ENCODE results near the gene IL24. TPM values are rescaled to one million over a fixed set of nuclear protein-coding genes. Genes with fewer than 3 reads are reported as not detected.

Gene IL24
- total RNA-seq, 1 donor from 2014 or later: not detected

DNA sequence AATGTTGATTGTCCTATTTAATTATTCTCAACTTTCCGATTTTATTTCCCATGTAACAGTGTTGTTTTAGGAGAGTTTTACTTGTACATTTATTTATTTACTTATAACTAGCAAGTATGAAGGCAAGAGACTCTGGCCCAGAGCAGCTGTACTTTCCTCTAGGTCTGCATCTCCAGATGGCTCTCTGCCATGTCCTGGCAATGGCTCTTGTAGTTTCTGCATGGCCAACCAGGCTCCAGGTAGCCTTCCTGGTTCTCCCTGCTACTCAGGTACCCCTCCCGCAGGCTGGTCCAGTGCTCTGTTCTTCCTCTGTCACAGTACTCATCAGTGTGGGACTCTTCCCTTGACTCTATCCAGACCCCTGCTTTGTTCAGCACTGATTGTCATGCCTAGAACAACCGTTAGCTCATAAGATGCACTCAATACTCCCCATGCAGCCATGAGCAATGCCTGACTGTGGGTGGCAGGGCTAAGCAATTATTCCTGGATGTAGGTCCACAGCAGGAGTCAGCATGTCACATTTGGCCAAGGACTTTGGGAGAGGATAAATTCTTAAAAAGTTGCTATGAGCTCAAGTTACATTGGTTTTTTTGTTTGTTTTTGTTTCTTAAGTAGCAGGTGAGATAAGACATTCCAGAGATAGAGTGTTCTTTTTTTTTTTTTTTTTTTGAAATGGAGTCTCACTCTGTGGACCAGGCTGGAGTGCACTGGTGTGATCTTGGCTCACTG, 42.7 kb upstream of the IL24 start:
- H3K9me3 Mint-ChIP-seq: peaks cover 40% of the 10 kb centered on the region
- H3K27ac Mint-ChIP-seq: no peak overlapping the region
- H3K27me3 Mint-ChIP-seq (ENCODE audit: low read depth): peaks cover 53% of the 10 kb centered on the region
- DNase-seq (ENCODE audit: low spot score in 2 of 2, unreplicated experiment in 2 of 2): no peak
- TF ChIP-seq, protein P1, sequence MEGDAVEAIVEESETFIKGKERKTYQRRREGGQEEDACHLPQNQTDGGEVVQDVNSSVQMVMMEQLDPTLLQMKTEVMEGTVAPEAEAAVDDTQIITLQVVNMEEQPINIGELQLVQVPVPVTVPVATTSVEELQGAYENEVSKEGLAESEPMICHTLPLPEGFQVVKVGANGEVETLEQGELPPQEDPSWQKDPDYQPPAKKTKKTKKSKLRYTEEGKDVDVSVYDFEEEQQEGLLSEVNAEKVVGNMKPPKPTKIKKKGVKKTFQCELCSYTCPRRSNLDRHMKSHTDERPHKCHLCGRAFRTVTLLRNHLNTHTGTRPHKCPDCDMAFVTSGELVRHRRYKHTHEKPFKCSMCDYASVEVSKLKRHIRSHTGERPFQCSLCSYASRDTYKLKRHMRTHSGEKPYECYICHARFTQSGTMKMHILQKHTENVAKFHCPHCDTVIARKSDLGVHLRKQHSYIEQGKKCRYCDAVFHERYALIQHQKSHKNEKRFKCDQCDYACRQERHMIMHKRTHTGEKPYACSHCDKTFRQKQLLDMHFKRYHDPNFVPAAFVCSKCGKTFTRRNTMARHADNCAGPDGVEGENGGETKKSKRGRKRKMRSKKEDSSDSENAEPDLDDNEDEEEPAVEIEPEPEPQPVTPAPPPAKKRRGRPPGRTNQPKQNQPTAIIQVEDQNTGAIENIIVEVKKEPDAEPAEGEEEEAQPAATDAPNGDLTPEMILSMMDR (IDR thresholded peaks at IDR 0.05; ENCODE audit: unreplicated experiment): no peak
- H3K4me3 Mint-ChIP-seq: no peak overlapping the region
- H3K4me1 Mint-ChIP-seq: no peaks in the 10 kb centered on the region
- H3K36me3 Mint-ChIP-seq: no peaks in the 10 kb centered on the region

DNA sequence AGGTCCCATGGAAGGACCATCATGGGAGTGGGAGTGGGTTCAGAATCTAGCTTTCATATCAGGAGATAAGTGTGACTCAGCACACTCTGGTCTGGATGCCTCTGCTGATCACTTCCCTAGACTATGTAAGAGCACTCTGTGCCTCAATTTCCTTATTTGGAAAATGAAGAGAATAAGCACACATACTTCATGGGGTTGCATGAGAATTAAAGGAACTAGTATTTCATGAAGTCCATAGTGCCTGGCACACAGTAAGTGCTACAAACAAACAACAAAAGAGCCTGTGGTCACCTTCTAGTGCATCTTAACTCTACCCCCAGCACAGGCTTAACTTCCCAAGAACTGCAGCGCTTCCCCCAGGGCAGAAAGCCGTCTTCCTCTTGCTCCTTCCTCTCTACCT, 41.4 kb upstream of the IL24 start:
- Mint-ChIP-seq H3K4me3 (no peak overlapping the region), H3K27ac (no peak overlapping the region), H3K36me3 (no peaks in the 10 kb centered on the region), H3K9me3 (peaks cover 31% of the 10 kb centered on the region), H3K27me3 (ENCODE audit: low read depth) (peaks cover 52% of the 10 kb centered on the region), H3K4me1 (no peaks in the 10 kb centered on the region)
- DNase-seq (ENCODE audit: low spot score in 2 of 2, unreplicated experiment in 2 of 2): no peak
- TF ChIP-seq, protein P1 (IDR thresholded peaks at IDR 0.05; ENCODE audit: unreplicated experiment): no peak

DNA sequence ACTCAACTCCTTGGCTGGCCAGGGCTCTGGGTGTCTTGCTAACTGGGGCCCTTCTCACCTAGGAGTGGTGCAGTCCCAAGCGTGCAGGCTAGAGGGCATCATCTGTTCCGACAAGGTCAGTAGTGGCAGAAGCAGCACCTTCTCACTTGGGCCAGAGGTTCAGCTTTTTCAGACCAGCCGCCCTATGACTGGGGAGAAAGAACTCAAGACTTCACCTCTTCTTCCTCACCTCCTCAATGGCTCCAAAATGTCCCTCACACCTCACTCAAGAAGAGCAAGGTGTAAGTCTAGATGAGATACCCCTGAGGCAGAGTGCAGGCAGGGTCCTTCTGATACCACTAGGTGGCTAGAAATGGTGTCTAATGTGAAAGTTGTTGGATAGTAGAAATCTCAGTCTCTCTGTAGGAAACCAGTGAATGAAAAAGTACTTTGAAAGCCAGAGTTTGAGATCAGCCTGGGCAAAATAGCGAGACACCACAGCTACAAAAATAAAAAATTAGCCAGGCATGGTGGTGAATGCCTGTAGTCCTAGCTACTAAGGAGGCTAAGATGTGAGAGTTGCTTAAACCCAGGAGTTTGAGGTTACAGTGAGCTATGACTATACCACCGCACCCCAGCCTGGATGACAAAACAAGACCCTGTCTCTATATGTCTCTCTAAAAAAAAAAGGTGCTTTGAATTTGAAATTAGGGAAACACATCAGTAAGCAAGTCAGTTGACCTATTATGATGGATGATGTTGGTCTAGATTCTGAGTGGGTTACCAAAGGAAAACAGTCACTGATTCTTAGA, 40.4 kb upstream of the IL24 start:
- TF ChIP-seq, protein P1 (IDR thresholded peaks at IDR 0.05; ENCODE audit: unreplicated experiment): no peak
- Mint-ChIP-seq H3K27me3 (ENCODE audit: low read depth) (peaks cover 54% of the 10 kb centered on the region), H3K27ac (no peak overlapping the region), H3K9me3 (peaks cover 23% of the 10 kb centered on the region), H3K36me3 (no peaks in the 10 kb centered on the region), H3K4me3 (no peak overlapping the region), H3K4me1 (no peaks in the 10 kb centered on the region)
- no peak for DNase-seq (ENCODE audit: low spot score in 2 of 2, unreplicated experiment in 2 of 2)

DNA sequence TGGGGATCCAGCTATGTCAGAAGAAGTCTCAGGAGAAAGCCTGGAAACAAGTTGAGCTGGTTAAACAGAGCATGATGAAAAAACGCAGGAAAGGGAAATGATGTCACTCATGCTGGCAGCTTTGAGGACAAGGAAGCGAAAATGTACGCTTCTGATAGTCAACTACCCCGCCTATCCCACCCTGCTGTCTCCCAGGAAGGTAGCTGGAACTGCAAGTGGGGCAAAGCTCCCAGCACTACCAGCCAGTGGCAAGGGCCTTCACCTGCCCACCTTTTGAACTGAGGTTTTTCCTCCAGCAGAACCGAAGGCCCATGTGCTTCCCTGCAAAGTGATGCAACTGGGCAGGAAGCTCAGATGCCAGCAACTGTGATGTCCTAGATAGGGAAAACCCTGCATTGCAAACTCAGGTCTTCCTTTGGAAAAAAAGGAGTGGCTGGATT, 38.1 kb upstream of the IL24 start:
- Mint-ChIP-seq H3K27ac (no peak overlapping the region), H3K4me3 (no peak overlapping the region), H3K9me3 (peaks cover 3% of the 10 kb centered on the region), H3K36me3 (no peaks in the 10 kb centered on the region), H3K4me1 (no peaks in the 10 kb centered on the region), H3K27me3 (ENCODE audit: low read depth) (peaks cover 69% of the 10 kb centered on the region)
- DNase-seq (ENCODE audit: low spot score in 2 of 2, unreplicated experiment in 2 of 2): no peak
- TF ChIP-seq, protein P1 (IDR thresholded peaks at IDR 0.05; ENCODE audit: unreplicated experiment): no peak

DNA sequence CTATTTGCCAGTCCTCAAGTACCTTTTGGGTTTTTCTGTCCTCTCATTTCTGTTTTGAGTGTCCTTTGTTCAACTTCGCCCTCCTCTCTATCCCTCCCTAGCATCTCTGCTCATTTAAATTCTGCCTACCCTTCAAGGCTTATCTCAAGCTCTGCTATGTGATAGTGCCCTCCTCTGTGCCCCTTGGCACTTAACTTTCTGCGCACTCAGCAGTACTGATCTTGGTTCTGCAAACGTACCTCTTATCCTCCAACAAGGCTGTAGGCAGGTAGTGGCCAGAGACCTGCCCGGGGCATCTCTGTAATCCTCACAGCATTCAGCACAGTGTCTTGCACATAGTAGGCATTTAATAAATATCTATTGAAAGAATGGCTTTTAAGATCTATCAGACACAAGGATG, 37.1 kb upstream of the IL24 start:
- Mint-ChIP-seq H3K9me3 (no peaks in the 10 kb centered on the region), H3K4me1 (no peaks in the 10 kb centered on the region), H3K4me3 (no peak overlapping the region), H3K36me3 (no peaks in the 10 kb centered on the region), H3K27me3 (ENCODE audit: low read depth) (peaks cover 74% of the 10 kb centered on the region), H3K27ac (no peak overlapping the region)
- TF ChIP-seq, protein P1 (IDR thresholded peaks at IDR 0.05; ENCODE audit: unreplicated experiment): no peak
- no peak for DNase-seq (ENCODE audit: low spot score in 2 of 2, unreplicated experiment in 2 of 2)

Data from mesothelial cell of epicardium (in vitro differentiated cells).